ENCODE measurements around the gene TMEM127.

GRCh38 chr2:96264086-96264485 is 1.7 kb downstream of the TMEM127 start:
- TF ChIP-seq CTCF (IDR thresholded peaks at IDR 0.05) (no peak), POLR2A (IDR thresholded peaks at IDR 0.05) (no peak)

All from ovary (tissue), 3 donors.